Measurements from ENCODE around the gene GALNS. TPM values are rescaled to one million over a fixed set of nuclear protein-coding genes. Genes with fewer than 3 reads are reported as not detected.

Gene GALNS
- total and polyA plus RNA-seq, 11 donors: 10.7 to 22.7 (median 14.1) TPM

DNA sequence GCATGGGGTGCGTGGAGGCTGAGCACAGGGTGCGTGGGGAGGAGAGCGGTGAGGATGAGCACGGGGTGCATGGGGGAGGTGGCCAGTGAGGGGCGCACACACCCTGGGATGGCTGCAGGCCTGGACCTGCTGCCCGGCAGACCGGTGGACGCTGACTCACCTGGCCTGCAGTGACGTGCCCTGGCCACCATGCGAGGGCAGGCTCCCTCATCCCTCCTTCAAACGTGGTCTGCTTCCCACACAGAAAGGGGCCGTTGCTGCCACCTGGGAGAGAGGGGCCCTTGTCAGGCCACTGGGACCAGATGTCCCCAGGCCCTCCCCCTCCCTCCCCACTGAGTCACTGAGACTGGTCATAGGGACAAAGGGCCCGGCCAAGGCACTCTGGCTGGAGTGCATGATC, 24.9 kb downstream of the GALNS start:
- 83 to 89% (median 86%) methylated on average over 12 to 13 of the region's 13 CpGs for whole genome bisulfite sequencing, 4 donors
- Histone ChIP-seq H3K9me3 (no peaks in the 10 kb centered on the region), H3K4me3 (no peak overlapping the region), H3K36me3 (peaks cover 0 to 32% (median 11%) of the 10 kb centered on the region in 9 donors), H3K27me3 (no peaks in the 10 kb centered on the region), H3K27ac (no peak overlapping the region), H3K4me1 (no peaks in the 10 kb centered on the region)
- ATAC-seq (no peak), DNase-seq (no peak)
- TF ChIP-seq POLR2A (IDR thresholded peaks at IDR 0.05): no peak
- TF ChIP-seq, protein P1, sequence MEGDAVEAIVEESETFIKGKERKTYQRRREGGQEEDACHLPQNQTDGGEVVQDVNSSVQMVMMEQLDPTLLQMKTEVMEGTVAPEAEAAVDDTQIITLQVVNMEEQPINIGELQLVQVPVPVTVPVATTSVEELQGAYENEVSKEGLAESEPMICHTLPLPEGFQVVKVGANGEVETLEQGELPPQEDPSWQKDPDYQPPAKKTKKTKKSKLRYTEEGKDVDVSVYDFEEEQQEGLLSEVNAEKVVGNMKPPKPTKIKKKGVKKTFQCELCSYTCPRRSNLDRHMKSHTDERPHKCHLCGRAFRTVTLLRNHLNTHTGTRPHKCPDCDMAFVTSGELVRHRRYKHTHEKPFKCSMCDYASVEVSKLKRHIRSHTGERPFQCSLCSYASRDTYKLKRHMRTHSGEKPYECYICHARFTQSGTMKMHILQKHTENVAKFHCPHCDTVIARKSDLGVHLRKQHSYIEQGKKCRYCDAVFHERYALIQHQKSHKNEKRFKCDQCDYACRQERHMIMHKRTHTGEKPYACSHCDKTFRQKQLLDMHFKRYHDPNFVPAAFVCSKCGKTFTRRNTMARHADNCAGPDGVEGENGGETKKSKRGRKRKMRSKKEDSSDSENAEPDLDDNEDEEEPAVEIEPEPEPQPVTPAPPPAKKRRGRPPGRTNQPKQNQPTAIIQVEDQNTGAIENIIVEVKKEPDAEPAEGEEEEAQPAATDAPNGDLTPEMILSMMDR (IDR thresholded peaks at IDR 0.05): no peak
- intact Hi-C loops (cut with DNase I): no loop called here

DNA sequence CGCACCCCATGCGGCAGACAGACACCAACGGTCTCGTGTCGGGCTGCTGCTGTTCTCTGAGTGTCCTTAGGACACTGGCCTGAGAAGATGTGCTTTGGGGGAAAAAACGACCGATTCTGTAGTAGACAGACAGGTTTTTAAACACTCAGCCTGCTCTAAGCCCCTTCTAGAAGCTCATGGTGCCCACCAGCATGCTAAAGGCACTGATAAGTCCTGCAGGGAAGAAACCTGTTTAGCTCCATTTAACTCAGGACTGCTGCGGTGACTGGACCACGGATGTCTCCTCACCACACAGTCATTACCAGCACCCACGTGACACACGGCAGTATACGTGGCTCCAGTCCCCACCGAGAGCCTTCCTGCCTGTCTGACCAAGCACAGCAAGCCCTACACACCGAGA, 26.0 kb downstream of the GALNS start:
- Histone ChIP-seq H3K36me3 (peaks cover 0 to 36% (median 11%) of the 10 kb centered on the region in 9 donors), H3K9me3 (no peaks in the 10 kb centered on the region), H3K27ac (no peak overlapping the region), H3K4me3 (no peak overlapping the region), H3K27me3 (no peaks in the 10 kb centered on the region), H3K4me1 (no peaks in the 10 kb centered on the region)
- intact Hi-C loops (cut with DNase I): no loop called here
- TF ChIP-seq POLR2A (IDR thresholded peaks at IDR 0.05): no peak
- TF ChIP-seq, protein P1 (IDR thresholded peaks at IDR 0.05): no peak
- no peak for DNase-seq
- no peak for ATAC-seq
- WGBS, 4 donors: 85 to 94% (median 92%) methylated on average over 11 to 14 of the region's 14 CpGs

DNA sequence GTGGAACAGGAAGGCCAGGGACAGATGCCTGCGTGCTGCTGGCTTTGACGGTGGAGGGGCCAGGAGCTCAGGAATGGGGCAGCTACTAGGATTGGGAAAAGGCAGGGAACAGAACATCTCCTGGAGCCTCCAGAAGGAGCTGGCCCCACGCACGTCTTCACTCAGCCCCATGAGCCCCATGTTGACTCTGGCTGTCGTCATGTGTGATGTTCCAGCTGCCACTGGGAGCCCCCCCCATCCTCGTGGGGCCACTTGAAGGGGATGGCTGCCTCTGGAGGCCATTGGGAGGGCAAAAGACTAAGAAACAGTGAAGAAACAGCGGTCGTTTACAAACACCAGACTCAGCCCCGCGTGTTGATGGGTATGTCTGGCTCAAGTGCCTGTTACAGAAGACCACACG, 26.5 kb downstream of the GALNS start:
- TF ChIP-seq, protein P1 (IDR thresholded peaks at IDR 0.05): no peak
- no peak for TF ChIP-seq POLR2A (IDR thresholded peaks at IDR 0.05)
- ATAC-seq: peak; percentile 8 to 47 (median 26)
- H3K36me3 ChIP-seq: peaks cover 0 to 33% (median 8%) of the 10 kb centered on the region in 9 donors
- peak in 1 of 5 donors; percentile 63 for DNase-seq
- intact Hi-C loops (cut with DNase I): no loop called here
- no peaks in the 10 kb centered on the region for H3K27me3 ChIP-seq
- no peak overlapping the region for H3K4me3 ChIP-seq
- no peaks in the 10 kb centered on the region for H3K4me1 ChIP-seq
- no peaks in the 10 kb centered on the region for H3K9me3 ChIP-seq
- H3K27ac ChIP-seq: no peak overlapping the region
- WGBS, 4 donors: 63 to 73% (median 70%) methylated on average over 9 to 11 of the region's 11 CpGs

DNA sequence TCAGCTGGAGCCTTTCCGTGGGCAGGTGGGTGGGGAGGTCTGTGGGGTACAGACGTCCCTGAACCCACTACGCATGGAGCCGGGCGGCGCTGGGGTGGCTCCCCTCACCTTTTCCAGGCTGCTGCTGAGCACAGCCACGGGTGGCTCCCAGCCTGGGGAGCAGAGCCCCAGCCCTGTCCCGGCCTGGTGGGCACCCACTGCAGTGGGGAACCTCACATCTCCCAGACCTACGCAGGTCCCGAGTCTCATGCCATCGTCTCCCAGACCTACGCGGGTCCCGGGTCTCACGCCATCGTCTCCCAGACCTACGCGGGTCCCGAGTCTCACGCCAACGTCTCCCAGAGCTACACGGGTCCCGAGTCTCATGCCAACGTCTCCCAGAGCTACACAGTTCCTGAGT, 28.0 kb downstream of the GALNS start:
- H3K27ac ChIP-seq: no peak overlapping the region
- no peak for ATAC-seq
- no peaks in the 10 kb centered on the region for H3K4me1 ChIP-seq
- no peaks in the 10 kb centered on the region for H3K27me3 ChIP-seq
- TF ChIP-seq POLR2A (IDR thresholded peaks at IDR 0.05): no peak
- TF ChIP-seq, protein P1 (IDR thresholded peaks at IDR 0.05): no peak
- WGBS, 4 donors: 89 to 92% (median 90%) methylated on average over 20 to 24 of the region's 24 CpGs
- H3K9me3 ChIP-seq: no peaks in the 10 kb centered on the region
- no peak overlapping the region for H3K4me3 ChIP-seq
- peaks cover 0 to 33% (median 4%) of the 10 kb centered on the region in 9 donors for H3K36me3 ChIP-seq
- no peak for DNase-seq
- intact Hi-C loops (cut with DNase I): no loop called here

Data from heart left ventricle (tissue), 16 donors.